DMS153 treated with DMSO at 0.1 percent for 48 hours (cell line): ENCODE measurements around the gene HOXA5.

Source experiments
- DNase-seq: peaks from one replicate; lab custom pipeline; 2025; ENCODE audit not compliant: unreplicated experiment; lab: John Stamatoyannopoulos, UW

Gene HOXA5

DNA sequence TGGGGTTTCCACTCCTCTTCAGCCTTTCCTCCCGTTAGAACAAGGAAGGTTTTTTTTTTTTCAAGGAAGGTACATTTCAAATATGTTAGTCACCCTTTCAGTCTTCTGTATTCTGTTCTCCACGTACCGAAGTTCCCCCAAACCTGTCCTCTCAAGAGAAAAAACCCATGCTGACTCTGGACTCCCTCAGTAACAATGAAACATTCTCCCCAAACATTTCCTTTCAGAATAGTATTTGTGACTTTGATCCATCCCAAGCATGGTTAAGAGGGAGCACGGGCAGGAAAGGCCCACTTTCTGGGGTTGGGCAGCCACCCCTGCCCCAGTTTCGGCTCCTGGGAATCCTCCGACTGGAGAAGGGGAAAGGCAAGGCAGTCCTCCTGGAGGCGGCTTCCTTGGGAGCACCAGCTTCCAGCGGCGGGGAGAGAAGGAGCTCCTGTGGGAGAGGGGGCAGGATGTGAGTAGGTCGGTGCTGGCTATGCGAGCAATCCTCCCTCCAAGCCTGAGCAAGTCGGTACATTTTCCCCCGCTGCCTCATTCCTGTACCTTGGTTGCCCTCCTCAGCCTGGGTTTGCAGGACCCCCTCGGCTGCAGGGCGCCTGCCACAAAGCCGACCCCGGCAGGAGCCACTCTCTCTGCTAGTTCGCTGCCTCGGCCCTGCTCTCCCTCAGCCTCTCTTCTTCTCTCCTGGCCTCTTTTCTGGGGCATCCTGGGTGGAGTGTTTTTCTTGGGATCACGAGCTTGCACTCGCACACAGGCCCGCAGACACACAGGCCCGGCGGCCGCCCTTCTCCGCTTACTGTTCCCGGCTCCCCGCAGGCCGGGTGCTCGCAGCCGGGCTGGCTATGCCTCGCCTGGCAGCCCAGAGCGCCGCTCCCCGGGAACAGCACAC lies 45.5 kb downstream of the HOXA5 start:
- DNase-seq: no peak

DNA sequence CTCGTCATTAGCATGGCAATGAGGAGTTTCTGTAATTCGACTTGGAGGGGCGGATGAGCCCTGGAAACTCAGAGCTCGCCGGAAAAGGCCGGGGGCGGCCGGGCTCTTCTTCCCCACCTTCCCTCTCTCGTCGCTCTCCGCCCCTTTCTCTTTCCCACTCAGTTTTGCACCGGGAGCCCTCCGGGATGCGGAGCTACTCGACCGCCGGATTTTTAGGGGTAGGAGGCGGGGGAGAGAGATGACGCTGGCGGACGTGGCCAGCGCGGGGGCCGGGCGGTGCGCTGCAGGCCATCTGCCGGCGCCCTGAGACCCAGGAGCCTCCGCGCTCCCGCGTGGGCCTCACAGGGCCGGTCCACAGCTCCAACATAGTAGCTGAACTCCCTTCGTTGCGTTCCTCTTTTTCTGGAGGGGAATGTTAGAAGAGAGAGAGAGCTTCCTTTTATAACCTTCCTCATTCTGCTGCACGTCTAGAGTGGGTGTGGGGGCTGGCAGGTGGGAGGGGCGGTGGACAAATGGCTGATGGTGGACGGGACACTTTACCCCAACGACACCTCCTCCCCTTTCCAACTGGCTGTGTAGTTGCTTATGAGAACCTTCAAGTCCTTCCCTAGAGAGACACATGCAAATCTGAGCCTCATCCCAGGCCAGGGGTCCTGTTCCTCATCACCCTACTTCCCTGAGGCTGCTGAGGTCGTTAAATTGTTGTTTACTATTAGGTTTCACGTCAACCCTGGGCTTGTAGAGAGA lies 46.5 kb downstream of the HOXA5 start:
- no peak for DNase-seq

GRCh38 chr7:27095897-27096767 lies 47.3 kb downstream of the HOXA5 start, which contains the start of gene HOXA1:
Gene HOXA1, minus strand, starts transcription at chr7:27096000. Its CDS starts 88 bp downstream, at chr7:27095912.
- DNase-seq: peak; percentile 88

DNA sequence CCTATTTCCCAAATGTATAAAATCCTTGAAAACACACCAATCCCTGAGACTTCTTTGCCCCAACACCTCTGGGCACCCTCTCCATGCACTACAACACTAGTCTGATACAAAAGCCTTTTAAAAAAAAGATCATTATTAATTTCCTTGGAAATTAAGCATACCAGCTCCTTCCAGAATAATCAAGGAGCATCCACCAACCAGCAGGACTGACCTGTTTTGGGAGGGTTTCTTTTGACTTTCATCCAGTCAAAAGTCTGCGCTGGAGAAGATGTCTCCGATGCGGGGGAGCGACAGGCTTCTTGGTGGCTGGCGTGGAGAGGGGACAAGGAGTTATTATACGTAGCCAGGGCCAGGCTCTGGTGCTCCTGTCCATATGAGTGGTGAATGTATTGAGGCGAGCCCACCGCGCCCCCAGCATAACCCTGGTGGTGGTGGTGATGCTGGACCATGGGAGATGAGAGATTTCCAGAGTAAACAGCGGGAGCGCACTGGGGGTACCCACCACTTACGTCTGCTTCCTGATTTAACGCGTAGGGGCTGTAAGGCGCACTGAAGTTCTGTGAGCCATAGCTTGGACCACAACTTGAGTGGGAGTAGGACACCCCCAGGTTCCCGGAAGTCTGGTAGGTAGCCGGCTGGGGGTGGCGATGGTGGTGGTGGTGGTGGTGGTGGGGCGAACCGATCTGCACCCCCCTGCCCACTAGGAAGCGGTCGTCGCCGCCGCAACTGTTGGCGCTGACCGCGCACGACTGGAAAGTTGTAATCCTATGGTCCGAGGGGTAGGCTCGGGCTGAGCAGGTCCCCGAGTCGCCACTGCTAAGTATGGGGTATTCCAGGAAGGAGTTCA lies 48.2 kb downstream of the HOXA5 start:
- no peak for DNase-seq

- no peak for DNase-seq
Measured at GRCh38 chr7:27094304-27095049, 49.0 kb downstream of the HOXA5 start.

DNA sequence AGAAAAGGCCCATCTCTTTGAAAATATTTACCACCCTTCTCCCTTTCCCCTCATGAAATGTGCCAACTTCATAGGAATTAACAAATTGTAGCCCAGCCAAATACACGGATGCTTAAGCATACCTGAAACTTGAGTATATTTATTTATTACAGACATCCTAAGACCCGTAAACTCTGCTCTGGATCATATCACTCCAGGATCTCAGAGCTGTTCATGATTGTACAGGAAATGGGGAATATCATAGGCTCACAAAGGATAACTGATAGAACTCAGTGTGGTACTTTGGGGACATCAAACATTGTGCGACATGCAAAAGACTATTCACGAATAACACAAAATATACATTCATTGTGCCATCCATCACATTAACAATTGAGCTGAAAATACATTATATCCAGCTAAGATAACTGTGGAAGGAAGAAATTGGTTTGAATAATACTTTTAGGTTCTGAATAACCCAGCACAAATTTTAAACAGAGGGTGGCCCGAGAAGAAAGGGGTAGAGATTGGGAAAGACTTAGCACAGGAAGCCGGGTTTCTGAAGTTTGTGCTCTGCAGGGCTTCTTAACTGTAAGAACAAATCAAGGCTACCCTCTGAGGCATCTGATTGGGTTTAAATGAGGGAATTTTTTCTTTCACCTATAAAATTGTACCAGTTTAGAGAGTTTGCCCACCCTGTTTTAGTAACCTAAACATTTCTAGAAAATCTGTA lies 50.1 kb downstream of the HOXA5 start:
- no peak for DNase-seq

GRCh38 chr7:27092819-27093110 lies 50.7 kb downstream of the HOXA5 start:
- DNase-seq: no peak

DNA sequence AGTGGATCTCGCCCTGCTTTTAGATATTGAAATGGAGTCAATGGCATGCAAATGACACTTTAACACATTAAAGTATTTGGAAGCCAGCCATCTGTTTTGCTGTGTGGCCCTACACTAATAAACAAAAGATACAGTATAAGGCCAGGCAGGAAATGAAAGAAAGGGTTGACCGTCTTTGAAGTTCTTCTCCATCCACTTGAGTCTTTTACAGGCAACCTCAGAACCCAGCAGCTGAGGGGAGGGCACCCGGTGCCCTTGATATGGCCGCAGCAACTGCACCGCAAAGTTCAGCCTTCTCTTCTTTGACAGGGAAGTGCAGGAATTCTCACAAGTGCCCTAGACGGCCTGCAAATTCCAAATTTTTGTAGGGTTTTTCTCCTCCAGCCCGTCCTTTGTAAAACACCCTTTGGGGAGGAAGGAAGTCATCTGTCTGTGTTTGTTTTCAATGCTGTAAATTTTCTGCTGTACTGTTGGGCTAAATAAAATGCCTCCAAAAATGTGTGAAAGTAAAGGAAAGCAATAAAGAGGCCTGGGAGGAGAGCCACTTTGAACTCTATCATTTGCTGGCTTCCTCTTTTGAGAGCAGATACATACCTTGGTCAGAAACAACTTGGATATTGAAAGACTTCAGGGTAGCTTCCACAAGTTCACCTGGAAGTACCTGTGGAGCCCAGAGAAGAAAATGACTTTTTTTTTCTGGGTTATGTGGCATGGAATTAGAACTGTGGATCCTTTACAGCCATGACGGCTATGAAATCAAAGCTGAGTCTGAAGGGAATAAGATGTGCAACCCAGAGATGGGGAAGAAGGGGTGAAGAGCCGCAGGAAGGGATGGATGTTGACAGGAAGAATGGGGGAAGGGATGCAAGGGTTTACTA lies 51.3 kb downstream of the HOXA5 start:
- DNase-seq: no peak

- no peak for DNase-seq
Measured at GRCh38 chr7:27091105-27091504, 52.4 kb downstream of the HOXA5 start.
